ENCODE results near the gene MYL7. TPM values are rescaled to one million over a fixed set of nuclear protein-coding genes. Genes with fewer than 3 reads are reported as not detected.

MYL7 gene
- polyA plus RNA-seq, 1 of the 3 experiments (the other 2 are of a cell fraction): not detected

- H3K9me3 ChIP-seq: no peaks in the 10 kb centered on the region
- TF ChIP-seq, protein P1, sequence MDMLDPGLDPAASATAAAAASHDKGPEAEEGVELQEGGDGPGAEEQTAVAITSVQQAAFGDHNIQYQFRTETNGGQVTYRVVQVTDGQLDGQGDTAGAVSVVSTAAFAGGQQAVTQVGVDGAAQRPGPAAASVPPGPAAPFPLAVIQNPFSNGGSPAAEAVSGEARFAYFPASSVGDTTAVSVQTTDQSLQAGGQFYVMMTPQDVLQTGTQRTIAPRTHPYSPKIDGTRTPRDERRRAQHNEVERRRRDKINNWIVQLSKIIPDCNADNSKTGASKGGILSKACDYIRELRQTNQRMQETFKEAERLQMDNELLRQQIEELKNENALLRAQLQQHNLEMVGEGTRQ (IDR thresholded peaks at IDR 0.05; ENCODE audit: borderline replicate concordance, low read depth, low read length): no peak
- TF ChIP-seq GABPA (IDR thresholded peaks at IDR 0.05; ENCODE audit: low read depth) (no peak), GATA2 (CRISPR knock-in tag; IDR thresholded peaks at IDR 0.05) (no peak)
- H3K27ac ChIP-seq (ENCODE audit: low read depth in 2 of 2, low read length in 1 of 2): no peak overlapping the region
- DNase-seq: peak; percentile 55
- no peaks in the 10 kb centered on the region for H3K79me2 ChIP-seq (ENCODE audit: insufficient read depth)
- H3K4me2 ChIP-seq: no peak overlapping the region
- H3K9me2 ChIP-seq: no peaks in the 10 kb centered on the region
- H3K27me3 ChIP-seq (ENCODE audit: insufficient read depth): no peaks in the 10 kb centered on the region
- H3K4me1 ChIP-seq (ENCODE audit: control insufficient read depth in 1 of 2, insufficient read depth in 2 of 2, low read depth in 1 of 2, low read length in 1 of 2): peaks cover 0 to 18% of the 10 kb centered on the region in 2 experiments; a peak in 1 of 4 replicates
- no peaks in the 10 kb centered on the region for H3K36me3 ChIP-seq (replicated peaks in 1 of 2; ENCODE audit: control insufficient read depth in 1 of 2, insufficient read depth in 2 of 2, low read length in 1 of 2)
- peaks cover 8% of the 10 kb centered on the region for H3F3A ChIP-seq (replicated peaks; ENCODE audit: insufficient read depth)
- no peak overlapping the region for H3K4me3 ChIP-seq (ENCODE audit: low read depth in 2 of 2, low read length in 1 of 2)
- CTCF ChIA-PET: interaction anchor here (0.6 to 3.2 kb wide), 5 partner anchors 16 to 75 kb away, joined by 3 to 15 read pairs (median 5); no protein-coding TSS in a partner anchor
- H4K20me1 ChIP-seq (ENCODE audit: insufficient read depth): no peaks in the 10 kb centered on the region
- H3K9ac ChIP-seq: no peak overlapping the region
- WGBS (ENCODE audit: low lambda C conversion rate): 92% methylated on average over 32 of the region's 33 CpGs
- no peak overlapping the region for H2AFZ ChIP-seq (ENCODE audit: low read depth)
- POLR2A ChIA-PET: interaction anchor here (1.6 kb wide), 1 partner anchor 23 kb away, joined by 4 read pairs; the partner anchor contains the start of gene POLD2
Measured at GRCh38 chr7:44147026-44147991, 6.2 kb upstream of the MYL7 start.

GRCh38 chr7:44145969-44146911 is 5.1 kb upstream of the MYL7 start:
- no peaks in the 10 kb centered on the region for H4K20me1 ChIP-seq (ENCODE audit: insufficient read depth)
- WGBS (ENCODE audit: low lambda C conversion rate): 59% methylated on average over 58 of the region's 65 CpGs
- H3K36me3 ChIP-seq (replicated peaks in 1 of 2; ENCODE audit: control insufficient read depth in 1 of 2, insufficient read depth in 2 of 2, low read length in 1 of 2): no peaks in the 10 kb centered on the region
- TF ChIP-seq PBX3 (IDR thresholded peaks at IDR 0.05): no peak
- no peak for TF ChIP-seq ZBTB33 (IDR thresholded peaks at IDR 0.05; ENCODE audit: borderline replicate concordance, low read depth)
- TF ChIP-seq, protein P1 (IDR thresholded peaks at IDR 0.05; ENCODE audit: borderline replicate concordance, low read depth, low read length): no peak
- TF ChIP-seq GATA2 (CRISPR knock-in tag; IDR thresholded peaks at IDR 0.05): no peak
- no peak for TF ChIP-seq TEAD4 (IDR thresholded peaks at IDR 0.05; ENCODE audit: borderline replicate concordance, insufficient read depth)
- TF ChIP-seq SIN3A (IDR thresholded peaks at IDR 0.05; ENCODE audit: borderline replicate concordance, low read depth, low read length): no peak
- TF ChIP-seq NRF1 (IDR thresholded peaks at IDR 0.05; ENCODE audit: low read depth, low read length): no peak
- peaks cover 8% of the 10 kb centered on the region for H3F3A ChIP-seq (replicated peaks; ENCODE audit: insufficient read depth)
- H3K79me2 ChIP-seq (ENCODE audit: insufficient read depth): no peaks in the 10 kb centered on the region
- DNase-seq: peak; percentile 99
- H3K4me3 ChIP-seq (ENCODE audit: low read depth in 2 of 2, low read length in 1 of 2): peak overlapping the region; percentile 51 to 59
- ChIA-PET CTCF (interaction anchor here (1.2 to 3.2 kb wide), 4 partner anchors 15 to 74 kb away, joined by 4 to 15 read pairs (median 7); no protein-coding TSS in a partner anchor), POLR2A (interaction anchor here (0.5 to 1.6 kb wide), 2 partner anchors 22 to 526 kb away, joined by 4 read pairs; partner anchors contain the start of gene POLD2)
- peaks cover 0 to 18% of the 10 kb centered on the region in 2 experiments; a peak in 1 of 4 replicates for H3K4me1 ChIP-seq (ENCODE audit: control insufficient read depth in 1 of 2, insufficient read depth in 2 of 2, low read depth in 1 of 2, low read length in 1 of 2)
- H3K9me2 ChIP-seq: no peaks in the 10 kb centered on the region
- no peaks in the 10 kb centered on the region for H3K9me3 ChIP-seq
- no peaks in the 10 kb centered on the region for H3K27me3 ChIP-seq (ENCODE audit: insufficient read depth)
- no peak overlapping the region; the same call in 1 of the 2 replicates for H3K9ac ChIP-seq
- H3K27ac ChIP-seq (ENCODE audit: low read depth in 2 of 2, low read length in 1 of 2): no peak overlapping the region
- peak overlapping the region; percentile 80 for H3K4me2 ChIP-seq
- peak overlapping the region; percentile 81; the same call in 1 of the 2 replicates for H2AFZ ChIP-seq (ENCODE audit: low read depth)
